Measurements from ENCODE around the gene MYO7B.

- no peak for TF ChIP-seq ZNF23 (CRISPR knock-in tag; IDR thresholded peaks at IDR 0.05)
- TF ChIP-seq ESRRA (IDR thresholded peaks at IDR 0.05; ENCODE audit: borderline replicate concordance, low read depth), result no peak
- TF ChIP-seq CTCF (IDR thresholded peaks at IDR 0.05 in 2 of 3, conservative IDR thresholded peaks at IDR 0.05 in 1 of 3; ENCODE audit: insufficient read depth in 2 of 3, low read depth in 1 of 3, low read length in 3 of 3), result no peak
- no peak for TF ChIP-seq USF2 (CRISPR knock-in tag; IDR thresholded peaks at IDR 0.05)
- TF ChIP-seq ZNF398 (CRISPR knock-in tag; IDR thresholded peaks at IDR 0.05), result no peak
- no peak for TF ChIP-seq RCOR1 (IDR thresholded peaks at IDR 0.05; ENCODE audit: borderline replicate concordance in 1 of 2, low read depth in 2 of 2, low read length in 2 of 2)
- no peak for TF ChIP-seq EZH2 (IDR thresholded peaks at IDR 0.05; ENCODE audit: borderline replicate concordance, low read depth, low read length)
- no peak for TF ChIP-seq TSHZ1 (CRISPR knock-in tag; IDR thresholded peaks at IDR 0.05)
- no peak for TF ChIP-seq ELK1 (CRISPR knock-in tag; IDR thresholded peaks at IDR 0.05)
- no peak for TF ChIP-seq NR2C1 (IDR thresholded peaks at IDR 0.05)
- no peak for TF ChIP-seq NR2C1 (tag; IDR thresholded peaks at IDR 0.05)
- no peak for TF ChIP-seq CREB1 (IDR thresholded peaks at IDR 0.05)
- no peak for TF ChIP-seq CREB1 (CRISPR knock-in tag; IDR thresholded peaks at IDR 0.05)
Measured at GRCh38 chr2:127594116-127594591, 58.7 kb downstream of the MYO7B start.

Data from K562 (cell line).